Natural killer cell (primary cell): ENCODE measurements around the gene THEMIS2. TPM values are rescaled to one million over a fixed set of nuclear protein-coding genes. Genes with fewer than 3 reads are reported as not detected.

Source experiments
- ATAC-seq, 3 donors: fragments of 150-1000 bp in 2 of 3; fragments of 200-7000 bp in 1 of 3; cut with Tn5 transposase; 1 replicate in 1 of 3; 2 replicates in 2 of 3; pipeline ENCODE4 v1.10.0; 2021; ENCODE audit warnings: mild to moderate bottlenecking in 2 of 3, moderate library complexity in 2 of 3
- DNase-seq, 2 donors: peaks; one replicate each; pipeline versions ENCODE4 v3.0.0 to v3.0.0-alpha.2; 2013 to 2021; ENCODE audit warnings: mixed read lengths in 1 of 2
- H3K27ac ChIP-seq: one replicate; pipeline ENCODE4 v1.5.1; 2013; ENCODE audit warnings: mild to moderate bottlenecking, low read length
- H3K27me3 ChIP-seq: one replicate; pipeline ENCODE4 v1.6.1; 2013; ENCODE audit warnings: low read length; ENCODE audit not compliant: control insufficient read depth, insufficient read depth
- H3K36me3 ChIP-seq: one replicate; pipeline ENCODE4 v1.6.1; 2013; ENCODE audit warnings: low read length; ENCODE audit not compliant: control insufficient read depth, insufficient read depth
- H3K4me1 ChIP-seq: one replicate; pipeline ENCODE4 v1.6.1; 2013; ENCODE audit warnings: low read length; ENCODE audit not compliant: control insufficient read depth, insufficient read depth
- H3K4me3 ChIP-seq: one replicate; pipeline ENCODE4 v1.5.1; 2013; ENCODE audit warnings: low read length
- H3K9me3 ChIP-seq: one replicate; pipeline ENCODE4 v1.6.1; 2013; ENCODE audit warnings: low read length; ENCODE audit not compliant: control insufficient read depth, insufficient read depth
- H3K27ac Mint-ChIP-seq, 2 donors: one replicate each; pipeline ENCODE4 v1.8.0; 2022; ENCODE audit warnings: mild to moderate bottlenecking in 2 of 2, mixed read lengths in 2 of 2, moderate library complexity in 1 of 2
- H3K27me3 Mint-ChIP-seq, 2 donors: one replicate each; pipeline ENCODE4 v1.8.0; 2022; ENCODE audit warnings: low read depth in 2 of 2, mixed read lengths in 2 of 2
- H3K36me3 Mint-ChIP-seq: one replicate; pipeline ENCODE4 v1.8.0; 2022; ENCODE audit warnings: mixed read lengths
- H3K4me1 Mint-ChIP-seq, 2 donors: one replicate each; pipeline ENCODE4 v1.8.0; 2022; ENCODE audit warnings: mixed read lengths in 2 of 2
- H3K4me3 Mint-ChIP-seq: one replicate; pipeline ENCODE4 v1.8.0; 2022; ENCODE audit warnings: mild to moderate bottlenecking, moderate library complexity, mixed read lengths
- H3K9me3 Mint-ChIP-seq, 2 donors: one replicate each; pipeline ENCODE4 v1.8.0; 2022; ENCODE audit warnings: mixed read lengths in 2 of 2
- WGBS: methylation state at CpG from one replicate; pipeline ENCODE4 v1.1.7; 2013; ENCODE audit warnings: missing lambda C conversion rate; ENCODE audit not compliant: insufficient coverage; 5-methylcytosine and 5-hydroxymethylcytosine counted together
- intact Hi-C: fragments of 100-400 bp; cut with micrococcal nuclease; formaldehyde crosslinking; loops from one replicate; pipeline ENCODE4 v1.14.2; 2022
- total RNA-seq, 4 donors: library from RNA; stranded (reverse); fragments of 120-200 nt in 1 of 4; gene quantifications; one replicate each; pipeline versions ENCODE4 v1.2.3 to v1.2.4, GENCODE V29; 2013 to 2022
- TF ChIP-seq, protein P1 (sequence below): fragments of 200-600 bp; IDR thresholded peaks from one replicate; pipeline ENCODE4 v1.8.0; 2022; ENCODE audit warnings: antibody characterized with exemption

Gene THEMIS2
- total RNA-seq, 3 donors from 2014 or later (not counting 1 experiment from before 2014, with no cell fraction given), result 104 to 234 (median 122) TPM

GRCh38 chr1:27830621-27831440, 41.5 kb upstream of the THEMIS2 start, which contains the start of gene PPP1R8:
TSS of gene PPP1R8 (plus strand) at chr1:27830782. CDS start at chr1:27830836, 54 bp downstream.
- H3K4me1 Mint-ChIP-seq, result peaks cover 22 to 29% of the 10 kb centered on the region in 2 donors
- WGBS, result under 1% methylated on average over 60 of the region's 60 CpGs
- Histone ChIP-seq H3K27me3 (no peaks in the 10 kb centered on the region), H3K36me3 (peaks cover 19% of the 10 kb centered on the region), H3K4me1 (peaks cover 11% of the 10 kb centered on the region), H3K4me3 (peak within 1 kb of the TSS; percentile 66), H3K9me3 (no peaks in the 10 kb centered on the region), H3K27ac (peak within 1 kb of the TSS; percentile 81)
- TF ChIP-seq, protein P1, sequence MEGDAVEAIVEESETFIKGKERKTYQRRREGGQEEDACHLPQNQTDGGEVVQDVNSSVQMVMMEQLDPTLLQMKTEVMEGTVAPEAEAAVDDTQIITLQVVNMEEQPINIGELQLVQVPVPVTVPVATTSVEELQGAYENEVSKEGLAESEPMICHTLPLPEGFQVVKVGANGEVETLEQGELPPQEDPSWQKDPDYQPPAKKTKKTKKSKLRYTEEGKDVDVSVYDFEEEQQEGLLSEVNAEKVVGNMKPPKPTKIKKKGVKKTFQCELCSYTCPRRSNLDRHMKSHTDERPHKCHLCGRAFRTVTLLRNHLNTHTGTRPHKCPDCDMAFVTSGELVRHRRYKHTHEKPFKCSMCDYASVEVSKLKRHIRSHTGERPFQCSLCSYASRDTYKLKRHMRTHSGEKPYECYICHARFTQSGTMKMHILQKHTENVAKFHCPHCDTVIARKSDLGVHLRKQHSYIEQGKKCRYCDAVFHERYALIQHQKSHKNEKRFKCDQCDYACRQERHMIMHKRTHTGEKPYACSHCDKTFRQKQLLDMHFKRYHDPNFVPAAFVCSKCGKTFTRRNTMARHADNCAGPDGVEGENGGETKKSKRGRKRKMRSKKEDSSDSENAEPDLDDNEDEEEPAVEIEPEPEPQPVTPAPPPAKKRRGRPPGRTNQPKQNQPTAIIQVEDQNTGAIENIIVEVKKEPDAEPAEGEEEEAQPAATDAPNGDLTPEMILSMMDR, result no peak
- H3K27me3 Mint-ChIP-seq, result no peaks in the 10 kb centered on the region
- H3K36me3 Mint-ChIP-seq, result no peaks in the 10 kb centered on the region
- intact Hi-C loops, result no loop called here
- H3K9me3 Mint-ChIP-seq, result no peaks in the 10 kb centered on the region
- peak within 1 kb of the TSS; percentile 94 for H3K4me3 Mint-ChIP-seq
- ATAC-seq (peak; percentile 96 to 98 (median 97)), DNase-seq (peak; percentile 75 to 95)
- peak within 1 kb of the TSS; percentile 88 to 95 for H3K27ac Mint-ChIP-seq

DNA sequence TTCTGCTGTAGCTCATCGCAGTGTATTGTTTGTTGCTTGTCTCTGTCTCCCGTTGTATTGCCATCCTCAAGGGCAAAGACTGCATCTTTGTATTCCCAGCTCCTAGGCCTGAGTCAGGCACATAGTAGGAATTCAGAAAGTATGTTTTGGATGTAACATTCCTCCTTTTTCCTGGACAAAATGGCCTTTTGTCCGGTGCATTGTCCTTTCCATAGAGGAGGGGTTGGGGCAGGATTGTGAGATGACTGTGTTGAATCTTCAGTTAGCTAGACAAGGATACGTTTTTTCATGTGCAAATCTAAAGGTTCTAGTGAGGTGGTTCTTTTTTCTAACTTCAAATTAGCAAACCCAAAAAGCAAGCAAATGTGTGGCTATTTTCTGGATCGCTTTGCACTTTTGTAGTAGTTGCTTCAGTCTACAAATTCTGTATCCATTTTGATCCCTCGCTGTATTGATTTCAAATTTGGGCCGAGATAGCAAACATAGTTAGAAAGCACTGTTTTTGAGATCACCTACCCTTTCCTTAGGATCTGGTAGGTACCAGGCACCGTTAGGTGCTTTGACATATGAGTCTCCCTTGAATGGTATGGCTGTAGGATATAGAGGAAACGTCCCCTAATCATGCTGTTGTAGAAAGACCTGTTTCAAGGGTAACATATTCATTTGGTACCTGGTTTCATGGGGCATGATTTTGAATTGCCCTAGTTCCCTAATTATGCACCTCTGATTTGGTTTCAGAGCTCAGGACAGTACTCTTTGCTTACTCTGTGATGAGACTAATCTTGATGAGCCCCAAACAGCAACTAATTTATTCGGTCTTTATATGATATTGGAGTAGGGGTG, 40.6 kb upstream of the THEMIS2 start:
- ATAC-seq, result no peak
- Histone ChIP-seq H3K9me3 (no peaks in the 10 kb centered on the region), H3K4me1 (peaks cover 11% of the 10 kb centered on the region), H3K27ac (no peak overlapping the region), H3K27me3 (no peaks in the 10 kb centered on the region), H3K4me3 (peak overlapping the region; percentile 66), H3K36me3 (peaks cover 21% of the 10 kb centered on the region)
- no peak for DNase-seq
- Mint-ChIP-seq H3K4me1 (peaks cover 22 to 32% of the 10 kb centered on the region in 2 donors), H3K27ac (peak overlapping the region; percentile 88 to 95), H3K27me3 (no peaks in the 10 kb centered on the region), H3K36me3 (no peaks in the 10 kb centered on the region), H3K4me3 (peak overlapping the region; percentile 94), H3K9me3 (no peaks in the 10 kb centered on the region)
- intact Hi-C loops, result no loop called here
- 57% methylated on average over 10 of the region's 10 CpGs for WGBS
- TF ChIP-seq, protein P1, result no peak

DNA sequence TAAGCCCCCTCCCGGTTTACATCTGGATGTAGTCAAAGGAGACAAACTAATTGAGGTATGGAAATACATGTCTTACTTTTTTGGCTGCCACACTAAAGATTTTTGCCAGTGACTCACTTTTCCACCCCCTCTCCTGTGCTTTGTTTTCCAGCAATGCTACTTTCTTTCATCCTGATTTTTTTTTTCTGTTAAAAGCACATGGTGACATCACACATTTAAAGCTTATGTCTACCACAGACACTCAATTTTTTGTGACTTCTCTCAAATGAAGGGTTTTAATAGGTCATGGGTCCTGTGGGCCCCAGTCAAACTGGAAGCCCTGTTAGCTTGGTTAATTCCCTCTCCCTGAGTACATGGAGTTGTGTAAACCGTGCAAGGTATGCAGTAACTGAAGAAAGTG, 39.6 kb upstream of the THEMIS2 start:
- no peak overlapping the region for H3K4me3 ChIP-seq
- WGBS, result no CpG with 5 or more reads among the region's 2 CpGs
- H3K4me1 Mint-ChIP-seq, result peaks cover 22 to 32% of the 10 kb centered on the region in 2 donors
- H3K27ac Mint-ChIP-seq, result peak overlapping the region in 1 of 2 donors; percentile 88
- no peaks in the 10 kb centered on the region for H3K9me3 Mint-ChIP-seq
- H3K9me3 ChIP-seq, result no peaks in the 10 kb centered on the region
- ATAC-seq (no peak), DNase-seq (no peak)
- TF ChIP-seq, protein P1, result no peak
- peaks cover 22% of the 10 kb centered on the region for H3K36me3 ChIP-seq
- intact Hi-C loops, result no loop called here
- H3K27me3 ChIP-seq, result no peaks in the 10 kb centered on the region
- H3K27ac ChIP-seq, result no peak overlapping the region
- H3K36me3 Mint-ChIP-seq, result no peaks in the 10 kb centered on the region
- peaks cover 11% of the 10 kb centered on the region for H3K4me1 ChIP-seq
- H3K4me3 Mint-ChIP-seq, result no peak overlapping the region
- no peaks in the 10 kb centered on the region for H3K27me3 Mint-ChIP-seq
